Activated CD4-positive, alpha-beta T cell treated with anti-CD3 and anti-CD28 coated beads for 1 hour (primary cell): ENCODE results near the gene NIT2.
"Not testable (repeated sequence)": the region's sequence is repeated elsewhere in the genome, so short reads cannot be mapped to it uniquely, and the experiment has no call there.

Experiments used
- DNase-seq: peaks from one replicate; pipeline ENCODE4 v3.0.0-alpha.2; 2020

The NIT2 gene

GRCh38 chr3:100339786-100340185 lies 5.2 kb downstream of the NIT2 start:
- no peak for DNase-seq

- DNase-seq = no peak
Measured at GRCh38 chr3:100340527-100340926, 6.0 kb downstream of the NIT2 start.

GRCh38 chr3:100348727-100349126 lies 14.2 kb downstream of the NIT2 start:
- DNase-seq = no peak

- not testable (repeated sequence) for DNase-seq
Measured at GRCh38 chr3:100351770-100352169, 17.2 kb downstream of the NIT2 start.

GRCh38 chr3:100352296-100353231 lies 18.0 kb downstream of the NIT2 start:
- DNase-seq = no peak

- no peak for DNase-seq
Measured at GRCh38 chr3:100354850-100355249, 20.3 kb downstream of the NIT2 start.

- no peak for DNase-seq
Measured at GRCh38 chr3:100358413-100358812, 23.9 kb downstream of the NIT2 start.

GRCh38 chr3:100359035-100359434 lies 24.5 kb downstream of the NIT2 start:
- no peak for DNase-seq

GRCh38 chr3:100360757-100361496 lies 26.4 kb downstream of the NIT2 start:
- no peak for DNase-seq

- no peak for DNase-seq
Measured at GRCh38 chr3:100361897-100362296, 27.3 kb downstream of the NIT2 start.

GRCh38 chr3:100364421-100364820 lies 29.9 kb downstream of the NIT2 start:
- no peak for DNase-seq

- no peak for DNase-seq
Measured at GRCh38 chr3:100366424-100366823, 31.9 kb downstream of the NIT2 start.

GRCh38 chr3:100368441-100368840 lies 33.9 kb downstream of the NIT2 start:
- no peak for DNase-seq

- no peak for DNase-seq
Measured at GRCh38 chr3:100370756-100371155, 36.2 kb downstream of the NIT2 start.

- no peak for DNase-seq
Measured at GRCh38 chr3:100374521-100374920, 40.0 kb downstream of the NIT2 start.

- DNase-seq = no peak
Measured at GRCh38 chr3:100376301-100376700, 41.7 kb downstream of the NIT2 start.

- no peak for DNase-seq
Measured at GRCh38 chr3:100384733-100385525, 50.4 kb downstream of the NIT2 start.

GRCh38 chr3:100386437-100387074 lies 52.0 kb downstream of the NIT2 start:
- no peak for DNase-seq

GRCh38 chr3:100389025-100389424 lies 54.5 kb downstream of the NIT2 start:
- no peak for DNase-seq

- no peak for DNase-seq
Measured at GRCh38 chr3:100395679-100396431, 61.3 kb downstream of the NIT2 start.

- DNase-seq = no peak
Measured at GRCh38 chr3:100396967-100397366, 62.4 kb downstream of the NIT2 start.
